NCI-H187 treated with DMSO at 0.1 percent for 48 hours (cell line): ENCODE measurements around the gene LRRC70.
"Not testable (repeated sequence)": the region's sequence is repeated elsewhere in the genome, so short reads cannot be mapped to it uniquely, and the experiment has no call there.

Source experiments
- DNase-seq: peaks from one replicate; lab custom pipeline; 2025; lab: John Stamatoyannopoulos, UW

LRRC70 gene

DNA sequence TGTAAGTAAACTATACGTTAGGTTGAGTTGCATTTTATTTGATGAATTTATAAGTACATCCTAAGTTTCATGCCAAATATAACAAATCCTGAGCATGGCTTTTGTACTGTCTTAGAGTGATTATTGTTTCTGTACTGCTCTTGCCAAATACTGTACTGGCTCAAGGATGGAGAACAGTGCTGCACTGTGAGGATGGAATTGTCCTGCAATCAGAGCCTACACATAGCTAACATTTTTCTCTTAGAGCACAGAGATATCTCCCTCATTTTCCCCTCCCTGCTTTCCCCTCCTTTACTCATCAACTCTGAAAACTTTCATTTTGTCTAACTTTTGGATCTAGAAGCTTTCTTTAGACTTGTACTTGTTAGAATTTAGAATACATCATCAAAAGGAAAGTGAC, 28.3 kb downstream of the LRRC70 start:
- no peak for DNase-seq

DNA sequence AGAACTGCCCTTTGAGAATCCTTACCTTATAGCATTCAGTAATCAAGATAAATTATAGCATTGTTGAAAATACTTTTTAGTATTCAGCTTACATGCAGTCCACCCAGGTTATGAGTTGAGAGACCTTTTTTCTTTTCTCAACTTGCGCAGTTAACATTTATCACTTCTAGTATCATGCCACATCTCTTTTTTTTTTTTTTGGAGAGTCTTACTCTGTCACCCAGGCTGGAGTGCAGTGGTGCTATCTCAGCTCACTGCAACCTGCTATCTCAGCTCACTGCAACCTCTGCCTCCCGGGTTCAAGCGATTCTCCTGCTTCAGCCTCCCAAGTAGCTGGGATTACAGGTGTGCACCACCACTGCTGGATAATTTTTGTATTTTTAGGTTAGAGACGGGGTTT, 29.0 kb downstream of the LRRC70 start:
- DNase-seq: no peak

DNA sequence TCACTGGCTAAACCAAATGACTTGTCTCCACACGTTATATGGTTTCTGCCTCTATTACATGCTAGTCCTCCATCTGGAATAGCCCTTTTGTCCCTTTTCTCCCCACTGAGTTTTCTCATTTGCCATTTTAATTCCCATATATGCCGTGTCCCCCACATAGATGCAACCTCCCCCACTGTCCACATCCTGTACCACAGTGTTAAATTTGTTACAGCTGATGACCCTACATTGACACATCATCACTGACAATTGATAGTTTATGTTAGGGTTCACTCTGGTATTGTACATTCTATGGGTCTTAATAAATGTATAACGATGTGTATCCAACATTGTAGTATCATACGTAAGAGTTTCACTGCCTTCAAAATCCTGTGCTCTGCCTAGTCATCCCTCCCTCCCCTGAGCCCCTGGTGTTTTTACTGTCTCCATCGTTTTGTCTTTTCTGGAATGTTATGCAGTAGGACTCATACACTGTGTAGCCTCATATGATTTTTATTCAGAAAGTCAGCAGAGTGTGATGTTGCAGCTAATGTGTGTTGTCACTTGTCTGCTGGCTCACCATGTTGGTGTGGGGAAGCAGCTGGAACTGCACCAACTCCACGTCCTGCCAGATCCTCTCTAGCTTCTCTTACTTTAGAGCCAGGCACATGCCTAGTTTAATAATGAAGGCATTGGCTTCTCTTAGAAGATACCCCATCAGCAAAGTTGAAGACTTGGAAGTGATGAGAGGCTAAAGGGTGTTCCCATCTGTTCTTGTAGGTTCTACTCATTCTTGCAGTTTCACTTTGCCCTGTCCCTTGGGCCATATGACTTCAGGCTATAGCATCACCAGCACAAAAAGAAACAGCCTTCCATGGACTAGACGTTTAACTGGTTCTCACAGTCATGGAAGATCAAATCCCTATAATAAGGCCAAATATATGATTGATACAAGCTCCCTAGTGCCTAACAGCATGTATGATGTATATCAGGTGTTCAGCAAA, 30.2 kb downstream of the LRRC70 start:
- DNase-seq: no peak

DNA sequence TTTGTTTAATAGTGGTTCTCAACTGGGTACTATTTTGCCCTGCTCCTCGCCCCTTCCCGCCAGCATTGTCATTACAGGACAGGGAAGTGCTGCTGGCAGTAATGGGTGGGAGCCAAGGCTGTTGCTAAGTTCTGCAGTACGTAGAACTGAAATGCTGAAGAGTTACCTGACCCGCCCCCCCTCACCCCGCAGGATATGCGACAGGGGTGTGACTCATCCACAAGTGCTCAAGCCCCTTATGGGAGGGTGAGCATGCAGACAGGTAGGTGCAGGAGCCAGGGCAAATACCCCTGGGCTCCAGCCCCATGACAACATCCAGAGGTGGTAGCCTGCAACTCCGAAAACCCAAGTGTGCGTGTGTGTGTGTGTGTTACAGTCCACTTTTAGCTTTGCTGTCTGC, 35.7 kb downstream of the LRRC70 start:
- DNase-seq: no peak

DNA sequence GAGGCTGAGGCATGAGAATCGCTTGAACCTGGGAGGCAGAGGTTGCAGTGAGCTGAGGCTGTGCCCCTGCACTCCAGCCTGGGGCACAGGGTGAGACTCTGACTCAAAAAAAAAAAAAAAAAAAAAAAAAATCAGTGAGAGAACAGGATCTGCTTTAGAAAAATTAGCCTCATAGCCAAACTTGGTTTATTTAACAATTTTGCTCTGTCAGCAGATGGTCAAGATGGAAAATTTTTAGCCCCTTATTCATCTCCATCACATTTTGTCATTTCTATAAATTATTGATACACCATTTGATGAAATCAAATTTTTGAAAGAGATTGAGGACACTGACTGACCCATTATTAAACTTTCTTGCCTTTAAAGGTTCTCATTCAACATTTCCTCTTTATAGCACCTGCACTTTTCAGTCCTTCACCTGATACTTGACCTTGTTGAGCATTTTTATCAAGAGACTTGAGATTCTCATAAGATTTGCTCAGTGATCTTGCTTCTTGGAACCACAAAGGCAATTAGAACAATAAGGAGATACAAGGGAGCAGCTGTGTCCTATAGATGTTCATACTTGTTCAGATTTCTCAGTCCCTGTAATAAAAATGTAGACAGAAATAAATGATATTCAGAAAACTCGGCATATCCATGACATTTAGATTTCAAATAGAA, 38.1 kb downstream of the LRRC70 start:
- no peak for DNase-seq

DNA sequence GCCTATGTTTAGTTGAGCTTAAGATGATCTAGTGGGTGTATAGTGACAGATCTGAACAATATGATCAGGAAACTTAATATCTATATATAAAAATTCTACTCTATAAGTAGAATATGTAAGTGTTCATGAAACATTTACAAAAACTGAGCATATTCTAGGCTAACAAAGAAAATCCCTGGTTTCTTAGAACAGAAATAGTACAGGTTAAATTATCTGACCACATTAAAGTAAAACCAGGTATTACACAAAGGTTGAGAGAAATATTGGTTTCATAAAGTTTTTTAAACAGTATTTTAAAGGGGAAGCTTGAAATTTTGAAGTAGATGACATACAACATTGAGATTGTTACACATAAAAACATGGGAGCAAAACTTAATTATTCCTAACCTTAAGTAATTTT, 39.3 kb downstream of the LRRC70 start:
- no peak for DNase-seq

DNA sequence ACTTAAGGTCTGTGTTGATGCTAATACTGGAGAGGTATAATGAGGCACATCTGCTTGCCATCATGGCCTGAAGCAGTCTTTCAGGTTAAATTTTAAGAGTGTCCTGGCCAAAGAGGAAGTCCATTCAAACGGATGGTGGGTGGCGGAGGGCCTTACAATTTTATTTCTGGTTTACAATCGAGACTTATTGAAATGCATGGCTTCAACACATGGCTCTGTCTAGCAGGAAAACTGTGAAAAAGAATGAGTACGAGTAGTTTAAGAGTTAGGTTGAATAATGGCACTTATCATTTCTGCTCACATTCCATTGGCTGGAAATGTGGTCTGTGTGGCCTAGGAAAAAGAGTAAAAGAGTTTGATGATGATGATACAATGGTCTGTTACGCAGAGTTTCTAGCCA, 42.1 kb downstream of the LRRC70 start:
- DNase-seq: no peak

DNA sequence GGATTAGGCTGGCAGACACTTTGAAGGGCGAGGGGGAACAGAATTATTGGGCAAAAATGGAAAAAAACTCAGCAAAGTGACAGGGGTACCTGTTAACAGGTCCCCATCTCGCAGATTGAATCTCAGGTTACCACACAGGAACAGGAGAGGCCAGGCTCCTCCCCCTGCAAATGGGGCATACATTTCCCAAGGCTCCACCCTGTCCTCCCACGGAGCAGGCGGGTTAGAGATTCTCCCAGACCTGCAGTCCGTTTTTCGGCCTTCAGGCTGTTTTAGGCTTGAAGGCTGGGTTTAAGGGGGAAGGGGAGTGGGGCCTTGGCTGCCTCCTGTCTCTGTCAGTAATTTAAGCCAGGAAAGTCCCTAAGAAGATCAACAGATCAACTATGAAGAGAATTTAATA, 42.7 kb downstream of the LRRC70 start:
- DNase-seq: no peak

DNA sequence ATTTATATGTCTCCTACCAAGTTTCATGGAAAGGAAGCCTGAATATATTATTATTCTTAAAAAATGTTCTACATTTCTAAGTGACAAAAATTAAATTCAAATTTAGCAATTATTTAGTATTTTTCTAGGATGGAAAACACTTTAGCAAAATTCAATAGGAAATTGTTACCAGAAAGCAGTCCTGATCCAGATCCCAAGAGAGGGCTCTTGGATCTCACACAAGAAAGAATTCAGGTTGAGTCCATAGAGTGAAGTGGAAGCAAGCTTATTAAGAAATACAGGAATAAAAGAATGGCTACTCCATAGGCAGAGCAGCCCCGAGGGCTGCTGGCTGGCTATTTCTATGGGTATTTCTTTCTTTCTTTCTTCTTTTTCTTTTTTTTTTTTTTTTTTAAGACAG, 44.7 kb downstream of the LRRC70 start:
- no peak for DNase-seq

DNA sequence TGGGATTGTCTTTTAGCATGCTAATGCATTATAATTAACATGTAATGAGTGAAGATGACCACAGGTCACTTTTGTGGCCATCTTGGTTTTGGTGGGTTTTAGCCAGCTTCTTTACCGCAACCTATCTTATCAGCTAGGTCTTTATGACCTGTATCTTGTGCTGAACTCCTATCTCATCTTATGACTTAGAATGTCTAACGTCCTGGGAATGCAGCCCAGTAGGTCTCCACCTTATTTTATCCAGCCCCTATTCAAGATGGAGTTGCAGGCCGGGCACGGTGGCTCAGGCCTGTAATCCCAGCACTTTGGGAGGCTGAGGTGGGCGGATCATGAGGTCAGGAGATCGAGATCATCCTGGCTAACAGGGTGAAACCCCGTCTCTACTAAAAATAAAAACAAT, 45.8 kb downstream of the LRRC70 start:
- DNase-seq: not testable (repeated sequence)

DNA sequence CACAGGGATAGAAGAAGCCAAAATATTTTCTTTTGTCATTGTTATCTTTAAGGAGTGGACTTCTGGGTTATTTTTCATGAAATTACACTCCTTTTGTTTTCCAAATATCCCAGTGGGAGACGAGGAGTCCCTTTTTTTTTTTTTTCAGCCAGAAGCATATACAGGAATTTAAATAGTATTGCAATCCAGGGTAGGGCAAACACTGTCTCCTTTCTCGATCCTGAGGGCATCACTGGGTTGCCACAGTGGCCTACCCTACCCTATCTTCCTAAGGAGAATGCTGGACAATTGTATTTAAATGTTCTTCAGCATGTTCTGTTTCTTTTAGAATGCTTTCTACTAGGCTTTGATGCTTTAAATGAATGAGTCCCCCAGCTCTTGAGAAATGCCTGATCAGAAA, 47.9 kb downstream of the LRRC70 start:
- no peak for DNase-seq

DNA sequence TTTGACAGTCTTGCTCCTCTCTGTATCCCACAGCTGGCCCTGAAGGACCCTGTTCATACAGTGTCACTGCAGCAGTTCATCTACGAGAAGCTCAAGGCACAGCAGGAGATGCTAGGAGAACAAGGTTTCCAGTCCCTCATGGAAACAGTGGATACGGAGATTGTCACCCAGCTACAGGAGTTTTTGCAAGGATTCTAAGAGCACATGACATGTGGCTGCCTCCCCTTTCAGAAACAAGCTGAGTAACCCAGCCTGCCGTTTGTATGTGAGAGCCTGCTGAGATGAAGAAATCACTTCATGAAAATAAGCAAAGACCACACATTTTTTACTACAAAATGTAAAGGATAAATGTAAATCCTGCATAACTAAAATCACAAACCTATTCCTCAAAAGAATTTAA, 48.5 kb downstream of the LRRC70 start:
- DNase-seq: no peak

DNA sequence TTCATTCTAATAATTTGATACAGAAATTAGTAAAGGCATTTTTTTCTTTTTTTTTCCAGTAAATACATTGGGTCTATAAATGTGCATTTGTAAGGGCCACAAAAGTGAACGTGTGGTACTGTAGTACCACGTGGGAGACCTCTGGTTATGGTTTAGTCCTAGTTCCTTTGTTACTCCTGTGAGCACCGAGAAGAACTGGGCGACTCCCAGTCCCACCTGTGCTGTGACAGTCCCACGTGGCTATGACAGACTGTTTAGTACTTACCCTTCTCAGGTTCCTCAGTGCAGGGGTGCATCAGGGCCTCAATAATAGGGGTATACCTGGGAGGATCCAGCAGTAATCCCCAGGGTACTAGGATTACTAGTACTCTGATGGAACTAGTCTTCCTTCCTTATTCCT, 49.3 kb downstream of the LRRC70 start:
- DNase-seq: no peak
